NK-92 (cell line): ENCODE data around the gene FRAS1.
"Not testable (repeated sequence)": the region's sequence is repeated elsewhere in the genome, so short reads cannot be mapped to it uniquely, and the experiment has no call there.

Experiments
- DNase-seq: peaks from one replicate; lab custom pipeline; 2025; ENCODE audit not compliant: unreplicated experiment; lab: John Stamatoyannopoulos, UW

The FRAS1 gene

DNA sequence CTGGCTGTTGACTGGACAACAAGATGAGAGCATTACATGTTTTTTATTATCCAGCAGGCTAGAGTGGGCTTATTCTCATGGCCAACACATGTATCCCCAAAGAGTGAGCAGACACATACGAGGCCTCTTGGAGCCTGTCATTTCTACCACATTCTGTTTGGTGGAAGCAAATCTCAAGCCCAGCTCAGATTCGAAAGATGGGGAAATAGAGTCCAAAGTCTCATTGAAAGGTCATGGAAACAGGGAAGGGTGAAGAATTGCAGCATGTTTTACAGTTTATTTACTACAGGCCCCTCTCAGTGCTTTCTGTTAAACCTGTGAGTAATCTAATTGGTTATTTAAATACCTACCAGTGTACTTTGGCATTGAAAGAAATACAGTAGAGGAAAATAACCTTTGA is 108.6 kb downstream of the FRAS1 start:
- no peak for DNase-seq

- DNase-seq, result no peak
These were observed 109.5 kb downstream of the FRAS1 start for GRCh38 chr4:78166622-78167021.

DNA sequence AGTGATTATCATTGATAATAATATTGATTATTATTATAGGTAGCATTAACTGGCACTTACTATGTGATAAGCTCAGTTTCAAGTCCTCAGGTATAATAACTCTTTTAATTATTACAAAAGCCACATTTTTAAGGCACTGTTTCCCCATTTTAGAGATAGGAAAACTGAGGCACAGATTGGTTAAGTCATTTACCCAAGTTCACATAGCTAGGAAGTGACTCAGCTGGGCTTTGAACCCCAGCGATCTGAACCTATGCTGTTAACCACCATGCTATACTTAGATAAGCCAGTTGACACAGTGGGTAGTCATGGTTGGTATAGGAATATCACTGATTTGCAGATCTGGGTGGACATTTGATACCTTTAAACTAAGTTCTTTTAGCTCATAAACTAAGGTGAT is 110.4 kb downstream of the FRAS1 start:
- no peak for DNase-seq

DNA sequence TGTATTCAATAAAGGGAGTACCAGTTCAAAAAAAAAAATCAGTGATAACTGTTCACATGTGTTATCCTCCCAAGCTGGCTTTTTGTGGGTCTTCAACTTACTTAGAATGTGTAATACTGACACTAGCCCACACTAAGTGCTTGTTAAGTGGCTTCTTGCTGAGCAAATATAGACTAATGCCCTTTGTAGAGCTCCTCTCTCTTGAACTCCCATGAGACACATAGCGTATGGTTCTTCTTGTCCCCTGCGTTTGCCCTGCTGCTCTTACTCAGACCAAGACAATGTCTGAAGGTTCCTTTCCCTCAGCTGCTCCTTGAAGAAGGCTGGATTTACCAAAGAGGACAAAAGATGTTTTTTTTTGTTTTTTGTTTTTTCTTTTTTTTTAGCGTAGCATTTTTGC is 110.9 kb downstream of the FRAS1 start:
- no peak for DNase-seq

DNA sequence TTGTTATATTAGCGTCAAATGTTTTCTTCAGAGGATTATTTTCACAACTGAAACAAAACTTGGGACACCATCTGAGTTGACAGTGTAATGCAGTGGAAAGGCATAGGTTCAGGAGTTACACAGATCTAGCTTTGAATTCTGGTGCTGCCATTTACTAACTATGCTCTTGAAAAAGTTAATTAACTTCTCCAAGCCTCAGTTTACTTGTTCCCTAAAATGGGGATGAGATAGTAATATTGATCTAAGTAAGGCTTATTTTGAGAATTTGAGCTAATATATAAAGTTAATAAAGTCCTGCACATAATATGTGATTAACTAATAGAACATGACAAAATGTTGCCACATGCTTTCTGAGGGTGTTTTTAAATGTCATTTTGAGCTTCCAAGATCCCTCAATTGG is 112.6 kb downstream of the FRAS1 start:
- no peak for DNase-seq

GRCh38 chr4:78171482-78171881 is 114.4 kb downstream of the FRAS1 start:
- no peak for DNase-seq

DNA sequence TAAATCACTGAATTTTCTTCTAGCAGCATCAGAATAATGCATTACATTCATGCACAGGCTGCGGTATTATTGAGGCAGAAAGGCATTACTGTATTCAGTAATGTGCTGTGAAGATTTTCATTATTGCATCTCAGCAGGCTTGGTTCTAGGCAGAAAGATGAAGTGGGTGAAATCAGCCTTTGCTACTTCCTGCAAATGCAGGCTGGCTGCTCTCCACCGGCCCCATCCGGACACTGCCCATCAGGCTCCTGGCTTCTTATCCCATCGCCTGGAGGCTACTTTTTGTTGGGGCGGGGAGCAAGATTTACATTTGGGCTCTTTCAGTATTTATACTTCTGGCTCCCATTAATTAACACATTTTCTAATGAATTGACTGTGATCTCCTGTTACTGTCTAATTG is 117.8 kb downstream of the FRAS1 start:
- DNase-seq, result no peak

- no peak for DNase-seq
These were observed 122.1 kb downstream of the FRAS1 start for GRCh38 chr4:78179196-78179595.

DNA sequence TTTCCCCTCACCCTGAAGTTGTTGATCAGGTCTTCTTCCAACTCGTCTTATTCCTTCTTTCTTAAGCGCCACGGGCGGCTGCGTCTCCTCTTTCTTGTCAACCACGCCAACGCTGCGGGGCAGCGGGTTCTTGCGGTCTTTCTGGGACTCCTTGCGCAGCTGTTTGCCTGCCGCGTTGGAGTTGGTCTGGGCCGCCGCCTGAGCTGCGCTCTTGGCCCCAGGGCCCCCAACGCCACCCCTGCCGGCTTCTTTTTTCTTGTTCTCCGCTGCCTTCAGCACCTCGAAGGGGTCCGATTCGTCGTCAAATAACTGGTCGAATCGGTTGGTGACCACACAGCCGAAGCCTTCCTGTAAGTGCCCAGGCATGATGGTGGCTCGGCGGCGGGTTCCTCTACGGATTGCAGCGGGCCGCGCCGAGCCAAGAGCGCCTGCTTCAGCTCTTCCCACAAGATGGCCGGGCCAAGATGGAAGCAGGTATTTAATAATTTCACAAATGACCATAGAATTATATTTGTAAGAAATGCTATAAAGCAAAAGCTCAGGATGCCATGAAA is 124.6 kb downstream of the FRAS1 start:
- not testable (repeated sequence) for DNase-seq

DNA sequence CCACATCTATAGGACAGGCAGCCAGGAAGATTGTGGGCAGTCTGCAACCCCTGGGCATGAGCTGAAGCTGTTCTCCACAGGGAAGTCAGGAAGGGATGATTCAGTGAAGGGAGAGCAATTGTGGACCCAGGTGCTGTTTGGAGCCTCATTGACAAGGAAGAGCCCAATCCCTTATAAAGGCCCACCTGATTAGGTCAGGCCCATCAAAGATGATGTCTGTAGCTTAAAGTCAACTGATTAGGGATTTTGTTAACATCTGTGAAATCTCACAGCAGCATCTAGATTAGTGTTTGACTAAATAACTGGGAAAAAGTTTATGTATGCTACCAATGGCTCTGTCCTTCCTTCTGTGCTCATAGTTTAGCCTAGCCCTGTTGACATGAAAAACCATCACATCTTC is 127.5 kb downstream of the FRAS1 start:
- no peak for DNase-seq

GRCh38 chr4:78185117-78185516 is 128.0 kb downstream of the FRAS1 start:
- DNase-seq, result no peak

DNA sequence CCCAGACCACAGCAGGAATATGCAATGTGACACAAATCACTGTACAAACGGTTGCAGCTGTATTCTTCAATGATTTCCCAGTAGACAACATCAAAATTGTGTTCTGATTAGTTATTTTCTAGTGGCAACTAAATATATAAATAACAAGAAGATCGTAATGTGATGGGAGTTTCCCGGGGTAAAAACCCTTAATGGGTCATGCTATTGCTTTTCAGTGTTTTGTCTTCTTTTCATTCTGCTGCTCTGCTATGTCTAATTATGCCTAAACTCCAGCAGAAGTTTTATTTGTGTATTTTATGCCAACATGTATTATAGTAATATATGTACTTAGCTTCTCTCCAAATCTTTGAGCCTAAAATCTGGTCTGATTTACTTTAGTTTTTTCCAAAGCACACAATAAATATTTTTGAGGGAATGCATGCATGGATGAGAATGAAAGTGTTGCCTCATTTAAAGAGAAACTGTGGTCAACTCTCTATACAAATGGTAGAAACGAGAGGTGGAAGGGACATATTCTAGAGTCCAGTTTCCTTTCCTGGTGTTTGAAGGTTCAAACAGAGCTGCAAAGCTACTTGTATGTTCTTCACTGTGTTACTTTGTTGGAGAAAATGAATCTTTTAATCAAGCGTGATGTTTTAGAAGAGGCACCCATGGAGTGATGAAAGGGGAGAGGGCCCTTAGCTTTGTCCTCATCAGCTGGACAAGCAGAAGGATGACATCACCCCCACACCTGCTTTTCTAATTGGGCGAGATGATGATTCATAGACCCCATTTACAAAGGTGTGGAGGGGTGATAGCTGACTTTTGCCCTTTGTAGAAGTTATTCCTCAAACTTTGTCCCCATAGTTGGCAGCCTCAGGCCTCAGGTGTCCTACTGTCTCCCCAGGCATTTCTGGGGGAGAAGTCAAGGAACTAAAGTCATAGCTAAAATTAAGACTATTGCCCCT is 129.7 kb downstream of the FRAS1 start:
- DNase-seq, result no peak

GRCh38 chr4:78190068-78190467 is 132.9 kb downstream of the FRAS1 start:
- DNase-seq, result no peak

- no peak for DNase-seq
These were observed 133.5 kb downstream of the FRAS1 start for GRCh38 chr4:78190595-78190994.

- no peak for DNase-seq
These were observed 140.8 kb downstream of the FRAS1 start for GRCh38 chr4:78197947-78198346.

GRCh38 chr4:78199984-78200383 is 142.9 kb downstream of the FRAS1 start:
- no peak for DNase-seq

DNA sequence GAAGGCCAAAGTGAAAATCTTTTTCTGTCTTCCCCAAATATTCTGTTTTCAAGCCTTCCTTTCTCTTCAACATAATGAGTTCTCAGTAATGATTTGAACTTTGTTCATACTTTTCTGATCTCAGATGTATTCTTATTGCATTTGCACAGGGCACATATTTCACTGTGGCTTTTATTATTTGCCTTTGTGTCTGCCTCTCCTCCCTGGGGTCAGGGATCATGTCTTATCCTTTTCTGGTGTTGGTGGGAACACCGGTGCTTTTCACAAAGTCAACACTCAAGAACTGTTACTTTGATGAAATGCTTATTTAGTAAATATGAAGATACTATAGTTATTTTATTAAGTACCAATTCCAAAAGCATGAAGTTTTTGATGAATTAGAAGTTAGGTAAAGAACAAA is 143.8 kb downstream of the FRAS1 start:
- DNase-seq, result no peak

GRCh38 chr4:78204176-78204575 is 147.1 kb downstream of the FRAS1 start:
- DNase-seq, result no peak

DNA sequence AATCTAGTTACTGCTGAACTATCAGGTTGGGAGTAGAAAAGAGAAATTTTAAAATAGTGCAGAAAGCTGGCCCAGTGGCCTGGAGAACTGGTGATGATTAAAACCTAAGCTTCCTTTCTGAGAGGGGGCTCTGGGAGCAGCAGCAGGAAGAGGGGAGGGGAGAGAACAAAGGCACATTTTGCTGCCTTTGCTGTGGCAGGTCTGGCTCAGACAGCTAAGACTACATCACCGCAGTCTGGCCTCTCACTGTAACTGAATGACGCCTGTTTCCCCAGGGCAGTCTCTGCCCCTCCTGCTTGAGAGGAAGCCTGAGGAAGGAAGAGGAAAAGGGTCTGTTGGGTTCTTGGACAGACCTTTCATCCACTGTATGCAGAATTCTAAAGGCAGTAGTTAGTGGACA is 148.5 kb downstream of the FRAS1 start:
- DNase-seq, result no peak

- no peak for DNase-seq
These were observed 150.4 kb downstream of the FRAS1 start for GRCh38 chr4:78207541-78207940.

DNA sequence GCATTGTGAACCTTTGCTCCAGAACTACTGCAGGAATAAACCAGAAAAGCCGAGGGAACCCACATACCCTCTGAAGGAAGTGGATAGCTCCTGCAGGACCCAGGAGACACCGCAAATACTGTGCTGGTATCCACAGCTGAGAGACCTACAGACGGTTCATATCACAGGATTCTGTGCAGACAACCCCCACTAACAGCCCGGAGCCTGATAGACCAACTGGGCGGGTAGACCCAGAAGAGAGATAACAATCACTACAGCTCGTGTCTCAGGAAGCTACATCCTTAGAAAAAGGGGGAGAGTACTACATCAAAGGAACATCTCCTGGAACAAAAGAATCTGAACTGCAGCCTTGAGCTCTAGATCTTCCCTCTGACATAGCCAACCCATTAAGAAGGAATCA is 150.8 kb downstream of the FRAS1 start:
- DNase-seq, result no peak

DNA sequence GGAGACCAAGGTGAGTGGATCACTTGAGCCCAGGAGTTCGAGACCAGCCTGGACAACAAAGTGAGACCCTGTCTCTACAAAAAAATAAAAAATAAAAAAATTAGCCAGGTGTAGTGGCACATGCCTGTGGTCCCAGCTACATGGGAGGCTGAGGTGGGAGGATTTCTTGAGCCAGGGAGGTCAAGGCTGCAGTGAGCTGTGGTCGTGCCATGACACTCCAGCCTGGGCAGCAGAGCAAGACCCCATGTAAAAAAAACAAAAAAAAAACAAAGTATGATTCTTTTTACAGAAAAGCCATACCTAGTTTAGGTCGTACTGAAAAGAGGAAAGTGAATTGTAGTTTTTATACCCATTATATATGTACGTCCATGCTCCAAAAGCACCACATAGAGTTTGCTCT is 151.8 kb downstream of the FRAS1 start:
- DNase-seq, result not testable (repeated sequence)
